ENCODE data around the gene GPX2.

The GPX2 gene

GRCh38 chr14:64944861-64945260 is 2.3 kb upstream of the GPX2 start:
- TF ChIP-seq, protein P1, sequence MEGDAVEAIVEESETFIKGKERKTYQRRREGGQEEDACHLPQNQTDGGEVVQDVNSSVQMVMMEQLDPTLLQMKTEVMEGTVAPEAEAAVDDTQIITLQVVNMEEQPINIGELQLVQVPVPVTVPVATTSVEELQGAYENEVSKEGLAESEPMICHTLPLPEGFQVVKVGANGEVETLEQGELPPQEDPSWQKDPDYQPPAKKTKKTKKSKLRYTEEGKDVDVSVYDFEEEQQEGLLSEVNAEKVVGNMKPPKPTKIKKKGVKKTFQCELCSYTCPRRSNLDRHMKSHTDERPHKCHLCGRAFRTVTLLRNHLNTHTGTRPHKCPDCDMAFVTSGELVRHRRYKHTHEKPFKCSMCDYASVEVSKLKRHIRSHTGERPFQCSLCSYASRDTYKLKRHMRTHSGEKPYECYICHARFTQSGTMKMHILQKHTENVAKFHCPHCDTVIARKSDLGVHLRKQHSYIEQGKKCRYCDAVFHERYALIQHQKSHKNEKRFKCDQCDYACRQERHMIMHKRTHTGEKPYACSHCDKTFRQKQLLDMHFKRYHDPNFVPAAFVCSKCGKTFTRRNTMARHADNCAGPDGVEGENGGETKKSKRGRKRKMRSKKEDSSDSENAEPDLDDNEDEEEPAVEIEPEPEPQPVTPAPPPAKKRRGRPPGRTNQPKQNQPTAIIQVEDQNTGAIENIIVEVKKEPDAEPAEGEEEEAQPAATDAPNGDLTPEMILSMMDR (IDR thresholded peaks at IDR 0.05; ENCODE audit: insufficient read depth, low read length): no peak
- TF ChIP-seq SPI1 (IDR thresholded peaks at IDR 0.05; ENCODE audit: borderline replicate concordance, low read depth) (no peak), REST (IDR thresholded peaks at IDR 0.05; ENCODE audit: insufficient replicate concordance, low read depth) (no peak), GABPA (IDR thresholded peaks at IDR 0.05; ENCODE audit: low read depth) (no peak), POLR2AphosphoS5 (IDR thresholded peaks at IDR 0.05; ENCODE audit: low read depth) (no peak)
- H3K4me3 ChIP-seq (replicated peaks; ENCODE audit: insufficient read depth, low read length): no peak overlapping the region
- no peak for DNase-seq (ENCODE audit: low read depth in 1 of 2, low spot score in 1 of 2)
- no peak overlapping the region for H3K27ac ChIP-seq (replicated peaks)
- no peaks in the 10 kb centered on the region for H3K27me3 ChIP-seq (ENCODE audit: insufficient read depth, poor library complexity, severe bottlenecking)

- Histone ChIP-seq H3K27ac (replicated peaks) (no peak overlapping the region), H3K27me3 (ENCODE audit: insufficient read depth, poor library complexity, severe bottlenecking) (no peaks in the 10 kb centered on the region), H3K4me3 (replicated peaks; ENCODE audit: insufficient read depth, low read length) (no peak overlapping the region)
- no peak for DNase-seq (ENCODE audit: low read depth in 1 of 2, low spot score in 1 of 2)
- TF ChIP-seq POLR2AphosphoS5 (IDR thresholded peaks at IDR 0.05; ENCODE audit: low read depth) (no peak), SPI1 (IDR thresholded peaks at IDR 0.05; ENCODE audit: borderline replicate concordance, low read depth) (no peak), GABPA (IDR thresholded peaks at IDR 0.05; ENCODE audit: low read depth) (no peak), REST (IDR thresholded peaks at IDR 0.05; ENCODE audit: insufficient replicate concordance, low read depth) (no peak)
- TF ChIP-seq, protein P1 (IDR thresholded peaks at IDR 0.05; ENCODE audit: insufficient read depth, low read length): no peak
These were observed 1.5 kb upstream of the GPX2 start for GRCh38 chr14:64944041-64944440.

- no peak overlapping the region for H3K27ac ChIP-seq (replicated peaks)
- TF ChIP-seq GABPA (IDR thresholded peaks at IDR 0.05; ENCODE audit: low read depth) (no peak), REST (IDR thresholded peaks at IDR 0.05; ENCODE audit: insufficient replicate concordance, low read depth) (no peak), POLR2AphosphoS5 (IDR thresholded peaks at IDR 0.05; ENCODE audit: low read depth) (no peak)
- TF ChIP-seq, protein P1 (IDR thresholded peaks at IDR 0.05; ENCODE audit: insufficient read depth, low read length): no peak
- no peaks in the 10 kb centered on the region for H3K27me3 ChIP-seq (ENCODE audit: insufficient read depth, poor library complexity, severe bottlenecking)
- H3K4me3 ChIP-seq (replicated peaks; ENCODE audit: insufficient read depth, low read length): no peak overlapping the region
- DNase-seq (ENCODE audit: low read depth in 1 of 2, low spot score in 1 of 2): peak in 1 of 2 experiments; percentile 5
These were observed 1.0 kb upstream of the GPX2 start for GRCh38 chr14:64943556-64943955.

All from HL-60 (cell line).